IMR-90 (cell line): Measurements from ENCODE around the gene RIT1.

Source experiments
- BHLHE40 ChIP-seq: fragments of 150-350 bp; IDR thresholded peaks from 2 replicates; pipeline ENCODE4 v1.6.1; 2016; ENCODE audit warnings: mild to moderate bottlenecking, low read depth, low read length
- CHD1 ChIP-seq: IDR thresholded peaks from 2 replicates; pipeline ENCODE4 v1.6.1; 2012; ENCODE audit warnings: low read depth, low read length, improper control_type of control experiment
- CTCF ChIP-seq: conservative IDR thresholded peaks from 2 replicates; pipeline ENCODE4 v1.5.1; 2012; ENCODE audit warnings: mild to moderate bottlenecking, low read depth, low read length, improper control_type of control experiment
- MAZ ChIP-seq: IDR thresholded peaks from 2 replicates; pipeline ENCODE4 v1.6.1; 2012; ENCODE audit warnings: low read depth, mild to moderate bottlenecking, low read length, improper control_type of control experiment, moderate library complexity, borderline replicate concordance
- POLR2A ChIP-seq: IDR thresholded peaks from 2 replicates; pipeline ENCODE4 v1.6.1; 2012; ENCODE audit warnings: mild to moderate bottlenecking, low read depth, low read length
- RAD21 ChIP-seq: IDR thresholded peaks from 2 replicates; pipeline ENCODE4 v1.6.1; 2012; ENCODE audit warnings: low read length, improper control_type of control experiment
- RCOR1 ChIP-seq: IDR thresholded peaks from 2 replicates; pipeline ENCODE4 v1.6.1; 2012; ENCODE audit warnings: mild to moderate bottlenecking, low read length, improper control_type of control experiment; ENCODE audit not compliant: insufficient replicate concordance
- RFX5 ChIP-seq: IDR thresholded peaks from 2 replicates; pipeline ENCODE4 v1.8.0; 2012; ENCODE audit warnings: low read depth, mild to moderate bottlenecking, low read length, moderate library complexity
- SMC3 ChIP-seq: fragments of 150-350 bp; IDR thresholded peaks from 2 replicates; pipeline ENCODE4 v1.6.1; 2016; ENCODE audit warnings: low read depth, mild to moderate bottlenecking, antibody characterized with exemption, low read length, moderate library complexity

GRCh38 chr1:155912056-155912536, 947 bp upstream of the RIT1 start:
- TF ChIP-seq CHD1 (no peak), CTCF (no peak), BHLHE40 (no peak), RCOR1 (no peak), POLR2A (no peak), MAZ (no peak), RAD21 (no peak), SMC3 (no peak), RFX5 (no peak)
